ENCODE measurements around the gene EXOC4. TPM values are rescaled to one million over a fixed set of nuclear protein-coding genes. Genes with fewer than 3 reads are reported as not detected.

EXOC4 gene
- total and polyA plus RNA-seq, 2 of the 8 experiments (the other 6 are each of a cell fraction or from before 2014, with no cell fraction given) = 27.0 to 67.3 TPM

- Histone ChIP-seq H3K9ac (replicated peaks in 1 of 4; ENCODE audit: extremely low read depth in 1 of 4, low read depth in 3 of 4, low read length in 3 of 4) (no peak overlapping the region), H2BK120ac (replicated peaks; ENCODE audit: low read depth, low read length) (no peak overlapping the region), H2BK20ac (ENCODE audit: low read length) (no peak overlapping the region), H3K14ac (ENCODE audit: insufficient read length) (no peak overlapping the region), H3K9me3 (ENCODE audit: insufficient read depth in 2 of 2, low read depth in 1 of 2, low read length in 1 of 2) (no peaks in the 10 kb centered on the region), H2AK5ac (ENCODE audit: low read depth, low read length) (no peak overlapping the region), H3K27me3 (replicated peaks in 1 of 4; ENCODE audit: control insufficient read depth in 3 of 4, extremely low read depth in 1 of 4, insufficient read depth in 3 of 4, low read length in 3 of 4) (no peaks in the 10 kb centered on the region), H3K4me1 (replicated peaks in 1 of 4; ENCODE audit: control insufficient read depth in 3 of 4, insufficient read depth in 4 of 4, low read length in 3 of 4) (no peaks in the 10 kb centered on the region), H4K5ac (ENCODE audit: insufficient read length, low read depth, low read length) (no peak overlapping the region), H3K18ac (ENCODE audit: extremely low read depth, low read length) (no peak overlapping the region), H2BK15ac (ENCODE audit: low read length) (no peak overlapping the region), H4K91ac (replicated peaks; ENCODE audit: insufficient read length, low read length) (no peak overlapping the region), H3K56ac (replicated peaks; ENCODE audit: insufficient read length, low read depth, low read length) (no peak overlapping the region), H2AFZ (ENCODE audit: low read length) (no peak overlapping the region), H3K23me2 (ENCODE audit: low read depth, low read length) (no peaks in the 10 kb centered on the region), H3K23ac (ENCODE audit: insufficient read length) (no peak overlapping the region), H3K79me2 (ENCODE audit: control insufficient read depth in 1 of 2, insufficient read depth in 2 of 2, low read length in 2 of 2) (no peaks in the 10 kb centered on the region), H3K4me2 (ENCODE audit: insufficient read depth in 1 of 2, low read depth in 2 of 2, low read length in 2 of 2) (no peak overlapping the region), H2BK5ac (ENCODE audit: low read depth, low read length) (no peak overlapping the region), H3K79me1 (ENCODE audit: low read depth, low read length) (no peaks in the 10 kb centered on the region), H3K4me3 (ENCODE audit: extremely low read depth in 1 of 4, insufficient read depth in 2 of 4, low read depth in 3 of 4, low read length in 4 of 4) (no peak overlapping the region), H3K4ac (replicated peaks; ENCODE audit: insufficient read length, low read depth, low read length) (no peak overlapping the region), H3K27ac (ENCODE audit: low read depth, low read length) (no peak overlapping the region), H2BK12ac (ENCODE audit: low read depth, low read length) (no peak overlapping the region), H3K36me3 (ENCODE audit: control insufficient read depth in 2 of 4, insufficient read depth in 4 of 4, low read length in 3 of 4) (no peaks in the 10 kb centered on the region), H4K8ac (ENCODE audit: extremely low read depth, insufficient read depth, low read length) (no peak overlapping the region), H4K20me1 (replicated peaks in 1 of 2; ENCODE audit: control insufficient read depth in 1 of 2, insufficient read depth in 2 of 2, low read length in 2 of 2) (no peaks in the 10 kb centered on the region)
- CTCF ChIA-PET (ENCODE audit: partially characterized antibody) = interaction anchor here (0.7 to 1.1 kb wide), 2 partner anchors 14 to 39 kb away, joined by 3 read pairs; no protein-coding TSS in a partner anchor
- POLR2A ChIA-PET (ENCODE audit: partially characterized antibody) = no interaction called here
- FAIRE-seq (no peak), DNase-seq (ENCODE audit: low read depth in 1 of 2, low spot score in 2 of 2) (no peak)
- 92% methylated on average over 2 of the region's 2 CpGs; no CpG with 5 or more reads in 1 of the 2 experiments for WGBS, 2 experiments (ENCODE audit: extremely low coverage in 1 of 2, insufficient coverage in 1 of 2, insufficient read length in 1 of 2, insufficient replicate concordance in 2 of 2, low coverage in 1 of 2, low lambda C conversion rate in 2 of 2, missing lambda C conversion rate in 1 of 2)
- TF ChIP-seq POLR2A (IDR thresholded peaks at IDR 0.05; ENCODE audit: control extremely low read depth in 1 of 2, low read depth in 2 of 2, low read length in 2 of 2) (no peak), TAF7 (optimal IDR thresholded peaks at IDR 0.05; ENCODE audit: borderline replicate concordance, low read depth, low read length) (no peak), RAD21 (IDR thresholded peaks at IDR 0.05 in 1 of 2, conservative IDR thresholded peaks at IDR 0.05 in 1 of 2; ENCODE audit: low read depth in 2 of 2, low read length in 2 of 2) (no peak), TEAD4 (IDR thresholded peaks at IDR 0.05; ENCODE audit: low read depth, low read length) (no peak), POU5F1 (IDR thresholded peaks at IDR 0.05; ENCODE audit: low read depth, low read length) (no peak), JUN (IDR thresholded peaks at IDR 0.05; ENCODE audit: low read depth, low read length) (no peak), HDAC6 (IDR thresholded peaks at IDR 0.05; ENCODE audit: low read depth, low read length) (no peak), ATF3 (IDR thresholded peaks at IDR 0.05; ENCODE audit: insufficient read depth, low read depth, low read length) (no peak), SIX5 (IDR thresholded peaks at IDR 0.05; ENCODE audit: low read depth, low read length) (no peak), PHF8 (conservative IDR thresholded peaks at IDR 0.05; ENCODE audit: low read depth, low read length) (no peak), YY1 (IDR thresholded peaks at IDR 0.05; ENCODE audit: low read depth, low read length) (no peak)
These were observed 6.3 kb upstream of the EXOC4 start for GRCh38 chr7:133246558-133246957.
